Measurements from ENCODE around the gene DPEP2NB. TPM values are rescaled to one million over a fixed set of nuclear protein-coding genes. Genes with fewer than 3 reads are reported as not detected.

DPEP2NB gene
- total RNA-seq, 1 experiment from 2014 or later: not detected

- no peaks in the 10 kb centered on the region for H3K9me3 ChIP-seq (ENCODE audit: control insufficient read depth, low read depth, low read length)
- TF ChIP-seq CTCF (conservative IDR thresholded peaks at IDR 0.05): no peak
- DNase-seq: no peak
- Mint-ChIP-seq H3K27ac (no peak overlapping the region; a peak in 2 of 7 replicates), H3K4me1 (peaks cover 6 to 8% of the 10 kb centered on the region in 2 experiments), H3K9me3 (no peaks in the 10 kb centered on the region), H3K4me3 (no peak overlapping the region; a peak in 1 of 5 replicates), H3K36me3 (ENCODE audit: insufficient read depth in 1 of 3, low read depth in 3 of 3) (no peaks in the 10 kb centered on the region; a peak in 1 of 7 replicates), H3K27me3 (ENCODE audit: low read depth) (peaks cover 23% of the 10 kb centered on the region)
- no peak overlapping the region for H4K8ac ChIP-seq (replicated peaks; ENCODE audit: insufficient read length, low read depth, low read length)
- no peak overlapping the region for H3K4me2 ChIP-seq (ENCODE audit: insufficient read depth, insufficient read length, low read length)
- H2BK20ac ChIP-seq (ENCODE audit: low read depth, low read length, poor library complexity, severe bottlenecking): no peak overlapping the region
- no peak overlapping the region for H3K14ac ChIP-seq (ENCODE audit: insufficient read depth, low read length)
- no peak overlapping the region for H4K91ac ChIP-seq (ENCODE audit: insufficient read length, low read depth, low read length)
- no peak overlapping the region for H2BK15ac ChIP-seq (ENCODE audit: low read depth, low read length)
- no peak overlapping the region for H2AFZ ChIP-seq (ENCODE audit: low read length)
- no peak overlapping the region for H3K27ac ChIP-seq (ENCODE audit: insufficient read length, low read depth, low read length)
- H3K56ac ChIP-seq (ENCODE audit: insufficient read length, low read depth, low read length): no peak overlapping the region
- H3K18ac ChIP-seq (ENCODE audit: insufficient read length, low read depth, low read length): no peak overlapping the region
- no peak overlapping the region for H2BK5ac ChIP-seq (ENCODE audit: insufficient read length, low read length)
- no peak overlapping the region for H2BK120ac ChIP-seq (ENCODE audit: low read depth, low read length, poor library complexity, severe bottlenecking)
- no peak overlapping the region for H2AK5ac ChIP-seq (ENCODE audit: insufficient read length, low read length)
- H3K4me1 ChIP-seq (ENCODE audit: insufficient read depth, low read length): peaks cover 2% of the 10 kb centered on the region; the same call in 1 of the 2 replicates
- H3K79me2 ChIP-seq (ENCODE audit: insufficient read depth, low read length): no peaks in the 10 kb centered on the region
- H3K4ac ChIP-seq (ENCODE audit: low read depth, low read length): no peak overlapping the region
- no peaks in the 10 kb centered on the region for H3K23me2 ChIP-seq (ENCODE audit: insufficient read length, low read depth, low read length, poor library complexity, severe bottlenecking)
- no peak overlapping the region for H3K9ac ChIP-seq (ENCODE audit: extremely low read depth, insufficient read length, low read length)
- no peak overlapping the region for H3K23ac ChIP-seq (ENCODE audit: insufficient read length, low read depth, low read length)
- no peaks in the 10 kb centered on the region for H3K79me1 ChIP-seq (ENCODE audit: insufficient read depth, low read depth, low read length, poor library complexity, severe bottlenecking)
- H3T11ph ChIP-seq (ENCODE audit: low read length): no peak overlapping the region
- no peaks in the 10 kb centered on the region for H3K27me3 ChIP-seq (ENCODE audit: insufficient read depth, low read length)
- WGBS (ENCODE audit: extremely low coverage, insufficient read length, low lambda C conversion rate): no CpG with 5 or more reads among the region's 11 CpGs
- H2BK12ac ChIP-seq (ENCODE audit: insufficient read length, low read depth, low read length): no peak overlapping the region
- H4K20me1 ChIP-seq (ENCODE audit: control insufficient read depth, insufficient read depth, insufficient read length): no peaks in the 10 kb centered on the region
- H4K5ac ChIP-seq (ENCODE audit: insufficient read length, low read depth, low read length): no peak overlapping the region
Measured at GRCh38 chr16:67987460-67988160, 28.1 kb downstream of the DPEP2NB start.
